Neural cell (in vitro differentiated cells): Measurements from ENCODE around the gene SLC6A17. TPM values are rescaled to one million over a fixed set of nuclear protein-coding genes. Genes with fewer than 3 reads are reported as not detected.
A peak's percentile ranks its signal among the peaks of the same experiment; 100 is the strongest.

Source experiments
- H2AFZ ChIP-seq: fragments of 200-600, 300-800 bp; sonication (generic), shearing (Covaris generic); 2 replicates; pipeline ENCODE4 v1.6.0; 2014; ENCODE audit warnings: low read depth, mild to moderate bottlenecking, antibody characterized with exemption, low read length, moderate library complexity
- H3F3A ChIP-seq: fragments of 200-600 bp; shearing (Covaris generic); 2 replicates; pipeline ENCODE4 v1.6.1; 2016; ENCODE audit warnings: mild to moderate bottlenecking, moderate library complexity, mixed read lengths, antibody characterized with exemption, low read length; ENCODE audit not compliant: insufficient read depth, poor library complexity, severe bottlenecking
- H3K27ac ChIP-seq: fragments of 200-600, 300-800 bp; sonication (generic), shearing (Covaris generic); 2 replicates; pipeline ENCODE4 v1.5.1; 2014; ENCODE audit warnings: mild to moderate bottlenecking, low read length, moderate library complexity
- H3K27me3 ChIP-seq: fragments of 300-800, 200-600 bp; sonication (generic), shearing (Covaris generic); 2 replicates; pipeline ENCODE4 v1.6.0; 2014; ENCODE audit warnings: mild to moderate bottlenecking, low read depth, low read length, moderate library complexity; ENCODE audit not compliant: insufficient read depth
- H3K36me3 ChIP-seq: fragments of 300-800, 200-600 bp; sonication (generic), shearing (Covaris generic); 2 replicates; pipeline ENCODE4 v1.5.1; 2014; ENCODE audit warnings: mild to moderate bottlenecking, antibody characterized with exemption, low read length, moderate library complexity; ENCODE audit not compliant: insufficient read depth
- H3K4me2 ChIP-seq: fragments of 300-800, 200-600 bp; sonication (generic), shearing (Covaris generic); 2 replicates; pipeline ENCODE4 v1.6.0; 2014; ENCODE audit warnings: mild to moderate bottlenecking, low read length
- H3K4me3 ChIP-seq: fragments of 300-800, 200-600 bp; sonication (generic), shearing (Covaris generic); 2 replicates; pipeline ENCODE4 v1.5.1; 2014; ENCODE audit warnings: mild to moderate bottlenecking, low read length, moderate library complexity
- H3K79me2 ChIP-seq: fragments of 200-600 bp; shearing (Covaris generic); replicated peaks from 2 replicates; pipeline ENCODE4 v1.6.0; 2014; ENCODE audit warnings: mild to moderate bottlenecking, low read length, moderate library complexity; ENCODE audit not compliant: insufficient read depth
- H3K9ac ChIP-seq: fragments of 300-800, 200-600 bp; sonication (generic), shearing (Covaris generic); 2 replicates; pipeline ENCODE4 v1.6.1; 2016; ENCODE audit warnings: mild to moderate bottlenecking, low read length, mixed read lengths
- H3K9me2 ChIP-seq: fragments of 200-600 bp; shearing (Covaris generic); 2 replicates; pipeline ENCODE4 v1.6.1; 2016; ENCODE audit warnings: mild to moderate bottlenecking, low read length, mixed read lengths; ENCODE audit not compliant: insufficient read depth
- H3K9me3 ChIP-seq: fragments of 200-600, 300-800 bp; sonication (generic), shearing (Covaris generic); 2 replicates; pipeline ENCODE4 v1.6.1; 2016; ENCODE audit warnings: mild to moderate bottlenecking, mixed run types, low read length, moderate library complexity, mixed read lengths
- H4K20me1 ChIP-seq: fragments of 200-600 bp; shearing (Covaris generic); 2 replicates; pipeline ENCODE4 v1.6.1; 2016; ENCODE audit warnings: mild to moderate bottlenecking, mixed run types; ENCODE audit not compliant: insufficient read depth
- CTCF ChIP-seq: fragments of 450-650 bp; IDR thresholded peaks from 2 replicates; pipeline ENCODE4 v1.5.1; 2014; ENCODE audit warnings: antibody characterized with exemption, mild to moderate bottlenecking, moderate library complexity; ENCODE audit not compliant: poor library complexity, severe bottlenecking
- EP300 ChIP-seq: fragments of 450-650 bp; conservative IDR thresholded peaks from 2 replicates; pipeline ENCODE4 v1.6.1; 2014; ENCODE audit warnings: antibody characterized with exemption, mild to moderate bottlenecking, moderate library complexity; ENCODE audit not compliant: poor library complexity, severe bottlenecking
- EZH2 ChIP-seq: fragments of 200-600, 300-800 bp; shearing (Covaris generic), sonication (generic); IDR thresholded peaks from 2 replicates; pipeline ENCODE4 v1.6.1; 2014; ENCODE audit warnings: antibody characterized with exemption, low read length, borderline replicate concordance, mild to moderate bottlenecking; ENCODE audit not compliant: insufficient read depth, poor library complexity, severe bottlenecking
- MXI1 ChIP-seq: fragments of 450-650 bp; conservative IDR thresholded peaks from 2 replicates; pipeline ENCODE4 v1.6.1; 2014; ENCODE audit warnings: antibody characterized with exemption, mild to moderate bottlenecking; ENCODE audit not compliant: poor library complexity, severe bottlenecking
- POLR2AphosphoS5 ChIP-seq: IDR thresholded peaks from 2 replicates; pipeline ENCODE4 v1.6.1; 2012
- RAD21 ChIP-seq: fragments of 450-650 bp; conservative IDR thresholded peaks from 2 replicates; pipeline ENCODE4 v1.6.1; 2014; ENCODE audit warnings: antibody characterized with exemption, mild to moderate bottlenecking, moderate library complexity
- REST ChIP-seq: IDR thresholded peaks from 2 replicates; pipeline ENCODE4 v1.6.1; 2012; ENCODE audit warnings: borderline replicate concordance
- SMC3 ChIP-seq: fragments of 450-650 bp; conservative IDR thresholded peaks from 2 replicates; pipeline ENCODE4 v1.6.1; 2014; ENCODE audit warnings: antibody characterized with exemption, mild to moderate bottlenecking, moderate library complexity; ENCODE audit not compliant: poor library complexity
- TAF1 ChIP-seq: IDR thresholded peaks from 2 replicates; pipeline ENCODE4 v1.6.1; 2012; ENCODE audit warnings: low read depth
- polyA plus RNA-seq: library from polyadenylated mRNA; depleted of rRNA; stranded (reverse); fragments of >200 nt; gene quantifications from 2 replicates; pipeline ENCODE4 v1.2.3, GENCODE V29; 2014

The SLC6A17 gene
- polyA plus RNA-seq, 1 donor from 2014 or later = 3.5 TPM

- Histone ChIP-seq H3K4me2 (no peak overlapping the region), H3K36me3 (no peaks in the 10 kb centered on the region), H3K27me3 (peaks cover 8% of the 10 kb centered on the region), H3F3A (no peaks in the 10 kb centered on the region), H3K79me2 (no peaks in the 10 kb centered on the region), H3K9me3 (no peaks in the 10 kb centered on the region), H3K27ac (no peak overlapping the region), H4K20me1 (no peaks in the 10 kb centered on the region), H2AFZ (no peak overlapping the region), H3K9ac (no peak overlapping the region), H3K4me3 (no peak overlapping the region), H3K9me2 (no peaks in the 10 kb centered on the region)
- TF ChIP-seq POLR2AphosphoS5 (no peak), CTCF (no peak), REST (no peak), EZH2 (no peak), SMC3 (no peak), RAD21 (no peak), MXI1 (no peak), EP300 (no peak), TAF1 (no peak)
These were observed 10.3 kb downstream of the SLC6A17 start for GRCh38 chr1:110160538-110161100.

- Histone ChIP-seq H4K20me1 (no peaks in the 10 kb centered on the region), H3K27me3 (peaks cover 3% of the 10 kb centered on the region), H3K9ac (peak overlapping the region; percentile 39), H3K4me3 (peak overlapping the region; percentile 41), H3K9me2 (no peaks in the 10 kb centered on the region), H2AFZ (no peak overlapping the region), H3K36me3 (no peaks in the 10 kb centered on the region), H3K79me2 (no peaks in the 10 kb centered on the region), H3K4me2 (no peak overlapping the region), H3K27ac (peak overlapping the region; percentile 52), H3K9me3 (no peaks in the 10 kb centered on the region), H3F3A (no peaks in the 10 kb centered on the region)
- TF ChIP-seq EZH2 = no peak
- TF ChIP-seq RAD21 = no peak
- no peak for TF ChIP-seq EP300
- TF ChIP-seq MXI1 = no peak
- no peak for TF ChIP-seq CTCF
- TF ChIP-seq REST = no peak
These were observed 10.9 kb downstream of the SLC6A17 start for GRCh38 chr1:110161165-110161564.
